ENCODE measurements around the gene ZNF625.

Gene ZNF625

GRCh38 chr19:12156223-12157058, at the start of gene ZNF625:
Gene ZNF625 (minus strand): TSS chr19:12156734. CDS start chr19:12156558, 176 bp downstream.
- peak; percentile 73 for DNase-seq

- no peak for DNase-seq
These were observed 48.8 kb upstream of the ZNF625 start for GRCh38 chr19:12205296-12205695.

- no peak for DNase-seq
These were observed 45.7 kb upstream of the ZNF625 start for GRCh38 chr19:12202250-12202649.

- no peak for DNase-seq
These were observed 43.4 kb upstream of the ZNF625 start for GRCh38 chr19:12199757-12200419.

GRCh38 chr19:12198136-12198535, 41.6 kb upstream of the ZNF625 start:
- no peak for DNase-seq

- no peak for DNase-seq
These were observed 38.5 kb upstream of the ZNF625 start for GRCh38 chr19:12194827-12195731.

GRCh38 chr19:12187625-12188024, 31.1 kb upstream of the ZNF625 start:
- DNase-seq = no peak

- DNase-seq = no peak
These were observed 23.8 kb upstream of the ZNF625 start for GRCh38 chr19:12180377-12180776.

- DNase-seq = no peak
These were observed 10.1 kb upstream of the ZNF625 start for GRCh38 chr19:12166626-12167025.

GRCh38 chr19:12163826-12164225, 7.3 kb upstream of the ZNF625 start:
- DNase-seq = no peak

- DNase-seq = peak; percentile 76
These were observed 6.6 kb upstream of the ZNF625 start, which contains the start of gene ZNF136 for GRCh38 chr19:12162882-12163806. Gene ZNF136 (plus strand): TSS chr19:12163096. CDS start chr19:12163204, 108 bp downstream.

GRCh38 chr19:12162513-12162881, 6.0 kb upstream of the ZNF625 start:
- DNase-seq = no peak

GRCh38 chr19:12159773-12160414, 3.4 kb upstream of the ZNF625 start:
- no peak for DNase-seq

GRCh38 chr19:12155324-12155860, 1.1 kb downstream of the ZNF625 start:
- DNase-seq = no peak

- DNase-seq = no peak
These were observed 11.2 kb downstream of the ZNF625 start for GRCh38 chr19:12145348-12145747.

GRCh38 chr19:12141405-12141736, 15.2 kb downstream of the ZNF625 start:
- DNase-seq = no peak

- DNase-seq = peak; percentile 62
These were observed 15.8 kb downstream of the ZNF625 start for GRCh38 chr19:12140545-12141404.

GRCh38 chr19:12139885-12140544, 16.5 kb downstream of the ZNF625 start, which contains the start of gene ZNF20:
Gene ZNF20 (minus strand): TSS chr19:12140350. CDS start chr19:12140182, 168 bp downstream.
- peak; percentile 81 for DNase-seq

GRCh38 chr19:12139269-12139668, 17.3 kb downstream of the ZNF625 start:
- DNase-seq = no peak
